Measurements from ENCODE around the gene AP2S1. TPM values are rescaled to one million over a fixed set of nuclear protein-coding genes. Genes with fewer than 3 reads are reported as not detected.

The AP2S1 gene
- polyA plus RNA-seq, 1 experiment, result 148 TPM

- Histone ChIP-seq H3K27me3 (ENCODE audit: control insufficient read depth, insufficient read depth, low read length) (no peaks in the 10 kb centered on the region), H3K9me3 (ENCODE audit: control insufficient read depth, insufficient read depth, low read length) (no peaks in the 10 kb centered on the region), H3K27ac (ENCODE audit: low read depth, low read length) (no peak overlapping the region), H3K4me3 (ENCODE audit: low read depth, low read length) (no peak overlapping the region)
- ChIA-PET CTCF (interaction anchor here (0.5 to 0.7 kb wide), 3 partner anchors 77 to 154 kb away, joined by 3 to 6 read pairs (median 3); no protein-coding TSS in a partner anchor), POLR2A (no interaction called here)
- TF ChIP-seq CTCF (IDR thresholded peaks at IDR 0.05; ENCODE audit: low read depth, low read length), result no peak
- no peak for DNase-seq (ENCODE audit: low read depth, low spot score)
These were observed 12.5 kb downstream of the AP2S1 start for GRCh38 chr19:46838160-46838559.

GRCh38 chr19:46834984-46835383 is 15.7 kb downstream of the AP2S1 start:
- Histone ChIP-seq H3K9me3 (ENCODE audit: control insufficient read depth, insufficient read depth, low read length) (no peaks in the 10 kb centered on the region), H3K4me3 (ENCODE audit: low read depth, low read length) (no peak overlapping the region), H3K27me3 (ENCODE audit: control insufficient read depth, insufficient read depth, low read length) (no peaks in the 10 kb centered on the region), H3K27ac (ENCODE audit: low read depth, low read length) (no peak overlapping the region)
- DNase-seq (ENCODE audit: low read depth, low spot score), result no peak
- TF ChIP-seq CTCF (IDR thresholded peaks at IDR 0.05; ENCODE audit: low read depth, low read length), result no peak
- CTCF ChIA-PET, result no interaction called here
- POLR2A ChIA-PET, result interaction anchor here (2.1 kb wide), 1 partner anchor 47 kb away, joined by 7 read pairs; the partner anchor contains the start of gene SLC1A5

GRCh38 chr19:46834121-46834520 is 16.5 kb downstream of the AP2S1 start:
- POLR2A ChIA-PET, result interaction anchor here (0.6 to 2.1 kb wide), 3 partner anchors 37 to 48 kb away, joined by 4 to 9 read pairs (median 7); partner anchors contain the start of gene SLC1A5
- no peak overlapping the region for H3K27ac ChIP-seq (ENCODE audit: low read depth, low read length)
- no peak for DNase-seq (ENCODE audit: low read depth, low spot score)
- no peaks in the 10 kb centered on the region for H3K27me3 ChIP-seq (ENCODE audit: control insufficient read depth, insufficient read depth, low read length)
- no peak overlapping the region for H3K4me3 ChIP-seq (ENCODE audit: low read depth, low read length)
- TF ChIP-seq CTCF (IDR thresholded peaks at IDR 0.05; ENCODE audit: low read depth, low read length), result no peak
- no peaks in the 10 kb centered on the region for H3K9me3 ChIP-seq (ENCODE audit: control insufficient read depth, insufficient read depth, low read length)
- CTCF ChIA-PET, result interaction anchor here (0.5 to 0.7 kb wide), 2 partner anchors 9 to 79 kb away, joined by 3 read pairs; no protein-coding TSS in a partner anchor

GRCh38 chr19:46830864-46831263 is 19.8 kb downstream of the AP2S1 start:
- POLR2A ChIA-PET, result interaction anchor here (0.6 to 2.3 kb wide), 5 partner anchors 34 to 50 kb away, joined by 3 to 16 read pairs (median 5); partner anchors contain the start of gene SLC1A5
- no peak for TF ChIP-seq CTCF (IDR thresholded peaks at IDR 0.05; ENCODE audit: low read depth, low read length)
- H3K4me3 ChIP-seq (ENCODE audit: low read depth, low read length), result no peak overlapping the region
- H3K27ac ChIP-seq (ENCODE audit: low read depth, low read length), result no peak overlapping the region
- no peaks in the 10 kb centered on the region for H3K27me3 ChIP-seq (ENCODE audit: control insufficient read depth, insufficient read depth, low read length)
- no peaks in the 10 kb centered on the region for H3K9me3 ChIP-seq (ENCODE audit: control insufficient read depth, insufficient read depth, low read length)
- DNase-seq (ENCODE audit: low read depth, low spot score), result no peak
- CTCF ChIA-PET, result interaction anchor here (2.1 kb wide), 1 partner anchor 10 kb away, joined by 12 read pairs; no protein-coding TSS in a partner anchor

GRCh38 chr19:46828484-46828883 is 22.2 kb downstream of the AP2S1 start:
- H3K9me3 ChIP-seq (ENCODE audit: control insufficient read depth, insufficient read depth, low read length), result no peaks in the 10 kb centered on the region
- no peak for TF ChIP-seq CTCF (IDR thresholded peaks at IDR 0.05; ENCODE audit: low read depth, low read length)
- POLR2A ChIA-PET, result interaction anchor here (0.6 to 1.4 kb wide), 3 partner anchors 18 to 44 kb away, joined by 5 to 9 read pairs (median 5); partner anchors contain the start of gene SLC1A5
- H3K4me3 ChIP-seq (ENCODE audit: low read depth, low read length), result no peak overlapping the region
- no peak for DNase-seq (ENCODE audit: low read depth, low spot score)
- H3K27me3 ChIP-seq (ENCODE audit: control insufficient read depth, insufficient read depth, low read length), result peaks cover 3% of the 10 kb centered on the region
- no peak overlapping the region for H3K27ac ChIP-seq (ENCODE audit: low read depth, low read length)
- CTCF ChIA-PET, result interaction anchor here (1.4 kb wide), 1 partner anchor 12 kb away, joined by 13 read pairs; no protein-coding TSS in a partner anchor
